HEK293T (cell line): ENCODE measurements around the gene FXYD6.

Source experiments
- NFRKB ChIP-seq: fragments of 450-650 bp; IDR thresholded peaks from 2 replicates; pipeline ENCODE4 v1.6.1; 2016; ENCODE audit warnings: mild to moderate bottlenecking, moderate library complexity
- SUZ12 ChIP-seq: fragments of 450-650 bp; IDR thresholded peaks from 2 replicates; pipeline ENCODE4 v1.6.1; 2016; ENCODE audit warnings: mild to moderate bottlenecking

- TF ChIP-seq NFRKB (no peak), SUZ12 (no peak)
Measured at GRCh38 chr11:117870103-117870952, 6.1 kb downstream of the FXYD6 start.
